GM19043 (cell line): ENCODE data around the gene SETD3.
"Not testable (repeated sequence)": the region's sequence is repeated elsewhere in the genome, so short reads cannot be mapped to it uniquely, and the experiment has no call there.

Experiments
- ATAC-seq: cut with Tn5 transposase; IDR thresholded peaks from one replicate; pipeline ENCODE4 v1.9.1; 2021; ENCODE audit warnings: low read depth; ENCODE audit not compliant: unreplicated experiment

SETD3 gene

GRCh38 chr14:99348816-99349614 lies 131.6 kb downstream of the SETD3 start:
- ATAC-seq, result no peak

GRCh38 chr14:99348231-99348630 lies 132.4 kb downstream of the SETD3 start:
- not testable (repeated sequence) for ATAC-seq
